ENCODE measurements around the gene LRFN3. TPM values are rescaled to one million over a fixed set of nuclear protein-coding genes. Genes with fewer than 3 reads are reported as not detected.
A peak's percentile ranks its signal among the peaks of the same experiment; 100 is the strongest.
"Not testable (repeated sequence)": the region's sequence is repeated elsewhere in the genome, so short reads cannot be mapped to it uniquely, and the experiment has no call there.

The LRFN3 gene
- total RNA-seq, 1 donor from 2014 or later = 10.8 TPM

DNA sequence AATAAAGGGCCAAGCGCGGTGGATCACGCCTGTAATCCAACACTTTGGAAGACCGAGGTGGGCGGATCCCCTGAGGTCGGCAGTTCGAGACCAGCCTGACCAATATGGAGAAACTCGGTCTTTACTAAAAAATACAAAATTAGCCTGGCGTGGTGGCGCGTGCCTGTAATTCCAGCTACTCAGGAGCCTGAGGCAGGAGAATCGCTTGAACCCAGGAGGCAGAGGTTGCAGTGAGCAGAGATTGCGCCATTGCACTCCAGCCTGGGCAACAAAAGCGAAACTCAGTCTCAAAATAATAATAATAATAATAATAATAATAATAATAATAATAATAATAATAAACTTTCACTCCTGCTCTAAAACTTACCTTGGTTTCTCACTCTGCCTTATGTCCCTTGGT, 25.8 kb upstream of the LRFN3 start:
- H3K27ac Mint-ChIP-seq; intact Hi-C loops (cut with micrococcal nuclease); H3K27me3 Mint-ChIP-seq (ENCODE audit: low read depth); H3K4me3 Mint-ChIP-seq (ENCODE audit: low read depth); H3K9me3 Mint-ChIP-seq; H3K36me3 Mint-ChIP-seq (ENCODE audit: low read depth); DNase-seq (ENCODE audit: low spot score): not testable (repeated sequence)
- peaks cover 11% of the 10 kb centered on the region for H3K4me1 Mint-ChIP-seq (ENCODE audit: low read depth)

DNA sequence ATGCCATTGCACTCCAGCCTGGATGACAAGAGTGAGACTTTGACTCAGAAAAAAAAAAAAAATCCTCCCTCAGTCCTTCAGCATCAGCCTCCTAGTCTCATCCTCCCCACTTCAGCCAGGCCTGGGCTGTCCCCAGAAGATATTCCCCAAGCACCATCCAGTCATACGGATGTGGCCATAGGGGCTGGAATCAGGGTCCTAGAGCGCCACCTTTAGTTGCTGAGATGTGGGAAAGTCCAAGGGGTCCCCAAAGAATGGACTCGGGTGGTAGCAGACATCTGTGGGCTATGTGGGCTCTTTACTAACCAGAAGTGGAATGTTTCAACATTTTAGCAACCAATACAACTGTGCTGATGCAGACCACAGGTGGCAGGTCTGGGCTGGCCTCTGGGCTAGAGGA, 25.0 kb upstream of the LRFN3 start:
- Mint-ChIP-seq H3K27me3 (ENCODE audit: low read depth) (no peaks in the 10 kb centered on the region), H3K36me3 (ENCODE audit: low read depth) (no peaks in the 10 kb centered on the region), H3K27ac (no peak overlapping the region), H3K9me3 (no peaks in the 10 kb centered on the region), H3K4me3 (ENCODE audit: low read depth) (no peak overlapping the region), H3K4me1 (ENCODE audit: low read depth) (peaks cover 11% of the 10 kb centered on the region)
- no peak for DNase-seq (ENCODE audit: low spot score)
- intact Hi-C loops (cut with micrococcal nuclease) = no loop called here

DNA sequence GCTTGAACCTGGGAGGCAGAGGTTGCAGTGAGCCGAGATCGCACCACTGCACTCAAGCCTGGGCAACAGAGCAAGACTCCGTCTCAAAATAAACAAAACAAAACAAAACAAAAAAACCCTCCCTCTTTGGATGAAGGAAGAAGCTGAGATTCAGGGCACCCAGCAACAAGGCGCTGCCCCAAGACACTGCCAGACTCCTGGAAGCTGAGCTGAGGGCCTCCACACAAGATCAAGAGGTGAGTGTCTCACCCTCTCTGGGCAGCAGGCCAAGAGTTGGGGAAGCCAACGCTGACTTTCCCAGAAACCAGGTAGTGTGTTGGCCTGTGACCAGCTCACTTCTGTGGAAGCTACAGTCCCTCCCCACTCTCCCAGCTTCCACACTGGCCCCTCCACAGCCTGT, 24.4 kb upstream of the LRFN3 start:
- Mint-ChIP-seq H3K4me1 (ENCODE audit: low read depth) (peaks cover 11% of the 10 kb centered on the region), H3K27ac (no peak overlapping the region), H3K27me3 (ENCODE audit: low read depth) (no peaks in the 10 kb centered on the region), H3K4me3 (ENCODE audit: low read depth) (no peak overlapping the region), H3K36me3 (ENCODE audit: low read depth) (no peaks in the 10 kb centered on the region), H3K9me3 (no peaks in the 10 kb centered on the region)
- no peak for DNase-seq (ENCODE audit: low spot score)
- intact Hi-C loops (cut with micrococcal nuclease) = no loop called here

DNA sequence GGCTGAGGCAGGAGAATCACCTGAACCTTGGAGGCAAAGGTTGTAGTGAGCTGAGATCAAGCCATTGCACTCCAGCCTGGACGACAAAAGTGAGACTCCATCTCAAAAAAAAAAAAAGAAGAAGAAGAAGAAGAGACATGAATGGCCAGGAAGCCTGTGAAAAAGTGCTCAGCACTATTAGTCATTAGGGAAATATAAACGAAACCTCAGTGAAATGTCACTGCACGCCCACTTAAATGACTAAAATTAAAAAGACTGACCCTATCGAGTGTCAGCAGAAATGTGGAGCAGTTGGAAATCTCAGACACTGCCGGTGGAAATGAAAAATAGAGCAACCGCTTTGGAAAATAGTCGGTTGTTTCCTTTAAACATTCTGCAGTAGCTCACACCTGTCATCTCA, 22.6 kb upstream of the LRFN3 start:
- no peaks in the 10 kb centered on the region for H3K9me3 Mint-ChIP-seq
- intact Hi-C loops (cut with micrococcal nuclease) = no loop called here
- H3K27me3 Mint-ChIP-seq (ENCODE audit: low read depth) = no peaks in the 10 kb centered on the region
- peaks cover 9% of the 10 kb centered on the region for H3K4me1 Mint-ChIP-seq (ENCODE audit: low read depth)
- no peak overlapping the region for H3K4me3 Mint-ChIP-seq (ENCODE audit: low read depth)
- no peak overlapping the region for H3K27ac Mint-ChIP-seq
- H3K36me3 Mint-ChIP-seq (ENCODE audit: low read depth) = no peaks in the 10 kb centered on the region
- DNase-seq (ENCODE audit: low spot score) = no peak

DNA sequence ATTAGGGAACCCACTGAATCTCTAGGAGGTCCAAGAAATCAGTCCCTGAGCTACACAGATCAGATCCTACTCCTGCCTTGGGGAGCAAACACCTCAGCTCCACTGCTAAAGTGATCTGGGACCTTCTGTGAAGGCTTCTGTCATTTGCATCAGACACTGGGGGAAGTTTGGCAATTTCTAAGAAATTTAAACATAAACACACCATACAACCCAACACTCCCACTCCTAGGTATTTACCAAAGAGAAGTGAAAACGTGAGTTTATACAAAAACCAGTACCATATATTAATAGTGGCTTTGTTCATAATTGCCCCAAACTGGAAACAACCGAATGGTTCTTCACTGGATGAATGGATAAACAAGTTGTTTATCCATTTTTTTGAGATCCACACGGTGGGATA, 20.7 kb upstream of the LRFN3 start:
- Mint-ChIP-seq H3K27me3 (ENCODE audit: low read depth) (no peaks in the 10 kb centered on the region), H3K27ac (no peak overlapping the region), H3K9me3 (no peaks in the 10 kb centered on the region), H3K4me1 (ENCODE audit: low read depth) (peaks cover 2% of the 10 kb centered on the region), H3K4me3 (ENCODE audit: low read depth) (no peak overlapping the region), H3K36me3 (ENCODE audit: low read depth) (no peaks in the 10 kb centered on the region)
- no peak for DNase-seq (ENCODE audit: low spot score)
- intact Hi-C loops (cut with micrococcal nuclease) = no loop called here

DNA sequence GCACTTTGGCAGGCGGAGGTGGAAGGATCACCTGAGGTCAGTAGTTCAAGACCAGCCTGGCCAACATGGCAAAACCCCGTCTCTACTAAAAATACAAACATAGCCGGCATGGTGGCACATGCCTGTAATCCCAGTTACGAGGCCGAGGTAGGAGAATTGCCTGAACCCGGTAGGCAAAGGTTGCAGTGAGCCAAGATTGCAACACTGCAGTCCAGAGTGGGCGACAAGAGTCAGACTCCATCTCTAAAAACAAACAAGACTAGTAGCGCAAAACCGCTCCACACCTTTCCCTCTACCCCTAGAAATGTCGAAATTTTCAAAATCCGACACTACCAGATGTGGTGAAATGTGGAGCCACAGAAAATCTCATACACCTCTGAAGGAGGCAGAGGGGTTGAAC, 16.9 kb upstream of the LRFN3 start:
- H3K27ac Mint-ChIP-seq = no peak overlapping the region
- no peaks in the 10 kb centered on the region for H3K9me3 Mint-ChIP-seq
- no peak overlapping the region for H3K4me3 Mint-ChIP-seq (ENCODE audit: low read depth)
- H3K4me1 Mint-ChIP-seq (ENCODE audit: low read depth) = peaks cover 2% of the 10 kb centered on the region
- no peak for DNase-seq (ENCODE audit: low spot score)
- H3K36me3 Mint-ChIP-seq (ENCODE audit: low read depth) = no peaks in the 10 kb centered on the region
- intact Hi-C loops (cut with micrococcal nuclease) = no loop called here
- H3K27me3 Mint-ChIP-seq (ENCODE audit: low read depth) = peaks cover 5% of the 10 kb centered on the region

DNA sequence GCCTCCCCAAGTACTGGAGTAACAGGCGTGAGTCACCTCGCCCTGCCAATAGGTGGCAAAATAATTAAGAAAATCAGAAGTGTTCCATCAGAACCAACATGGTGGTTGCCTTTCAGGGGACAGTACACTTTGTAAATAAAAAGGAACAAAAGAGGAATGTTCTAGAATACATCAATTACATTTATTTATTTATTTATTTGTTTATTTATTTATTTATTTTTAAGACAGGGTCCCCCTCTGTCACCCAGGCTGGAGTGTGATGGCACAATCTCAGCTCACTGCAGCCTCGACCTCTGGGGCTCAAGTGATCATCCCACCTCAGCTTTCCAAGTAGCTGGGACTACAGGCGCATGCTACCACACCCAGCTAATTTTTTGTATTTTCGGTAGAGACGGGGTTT, 15.2 kb upstream of the LRFN3 start:
- Mint-ChIP-seq H3K9me3 (peaks cover 11% of the 10 kb centered on the region), H3K4me3 (ENCODE audit: low read depth) (no peak overlapping the region), H3K27me3 (ENCODE audit: low read depth) (peaks cover 8% of the 10 kb centered on the region), H3K27ac (no peak overlapping the region), H3K36me3 (ENCODE audit: low read depth) (peaks cover 7% of the 10 kb centered on the region), H3K4me1 (ENCODE audit: low read depth) (no peaks in the 10 kb centered on the region)
- DNase-seq (ENCODE audit: low spot score) = no peak
- intact Hi-C loops (cut with micrococcal nuclease) = no loop called here

DNA sequence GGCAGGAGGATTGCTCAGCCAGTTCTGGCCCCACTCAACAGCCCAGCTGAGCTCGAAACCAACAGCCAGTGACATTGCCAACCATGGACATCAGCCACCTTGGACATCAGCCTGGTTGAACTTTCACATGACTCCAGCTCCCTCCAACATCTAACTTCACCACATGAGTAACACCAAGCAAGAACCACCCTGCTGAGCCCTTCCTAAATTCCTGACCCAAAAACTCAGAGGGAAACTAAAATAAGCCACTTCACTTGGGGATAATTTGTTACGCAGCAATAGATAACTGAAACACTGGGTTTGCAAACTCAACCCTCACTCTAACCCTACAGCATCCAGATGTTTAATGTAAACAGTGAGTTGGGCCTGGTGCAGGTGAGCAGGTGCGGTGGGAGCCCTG, 10.7 kb upstream of the LRFN3 start:
- H3K9me3 Mint-ChIP-seq = peaks cover 15% of the 10 kb centered on the region
- H3K4me3 Mint-ChIP-seq (ENCODE audit: low read depth) = no peak overlapping the region
- H3K27ac Mint-ChIP-seq = no peak overlapping the region
- intact Hi-C loops (cut with micrococcal nuclease) = no loop called here
- peaks cover 8% of the 10 kb centered on the region for H3K27me3 Mint-ChIP-seq (ENCODE audit: low read depth)
- H3K4me1 Mint-ChIP-seq (ENCODE audit: low read depth) = peaks cover 8% of the 10 kb centered on the region
- peaks cover 10% of the 10 kb centered on the region for H3K36me3 Mint-ChIP-seq (ENCODE audit: low read depth)
- no peak for DNase-seq (ENCODE audit: low spot score)

DNA sequence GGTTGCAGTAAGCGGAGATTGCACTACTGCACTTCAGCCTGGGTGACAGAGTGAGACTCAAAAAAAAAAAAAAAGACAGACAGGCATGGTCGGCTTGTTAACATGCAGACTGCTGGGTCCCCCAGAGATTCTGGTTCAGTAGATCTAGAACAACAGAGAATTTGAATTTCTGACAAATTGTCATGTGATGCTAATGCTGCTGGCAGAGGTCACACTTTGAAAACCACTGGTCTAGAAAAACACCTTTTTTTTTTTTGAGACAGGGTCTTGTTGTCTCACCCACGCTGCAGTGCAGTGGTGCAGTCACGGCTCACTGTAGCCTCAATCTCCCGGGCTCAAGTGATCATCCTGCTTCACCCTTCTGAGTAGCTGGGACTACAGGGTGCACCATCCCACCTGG, 7.7 kb upstream of the LRFN3 start:
- H3K4me1 Mint-ChIP-seq (ENCODE audit: low read depth) = peaks cover 21% of the 10 kb centered on the region
- no peak overlapping the region for H3K4me3 Mint-ChIP-seq (ENCODE audit: low read depth)
- intact Hi-C loops (cut with micrococcal nuclease) = no loop called here
- H3K9me3 Mint-ChIP-seq = peaks cover 15% of the 10 kb centered on the region
- H3K27me3 Mint-ChIP-seq (ENCODE audit: low read depth) = peaks cover 5% of the 10 kb centered on the region
- peaks cover 10% of the 10 kb centered on the region for H3K36me3 Mint-ChIP-seq (ENCODE audit: low read depth)
- no peak for DNase-seq (ENCODE audit: low spot score)
- no peak overlapping the region for H3K27ac Mint-ChIP-seq

DNA sequence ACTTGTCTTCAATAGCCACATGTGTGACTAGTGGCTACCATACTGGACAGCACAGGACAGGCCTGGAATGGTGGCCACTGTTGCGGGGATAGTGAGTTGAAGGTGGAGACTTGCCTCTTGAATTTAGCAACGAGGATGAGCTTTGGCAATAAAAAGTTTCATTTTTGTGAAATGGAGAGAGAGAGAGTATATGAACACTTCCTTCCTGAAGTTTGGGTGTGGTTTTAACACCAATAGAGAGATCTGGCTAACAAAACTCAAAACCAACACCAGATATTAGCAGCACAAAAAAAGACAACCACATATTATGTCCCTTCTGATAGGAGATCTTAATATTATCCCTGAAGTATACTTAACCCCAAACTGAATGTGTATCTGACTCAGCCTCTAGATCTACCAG, 6.3 kb upstream of the LRFN3 start:
- H3K27me3 Mint-ChIP-seq (ENCODE audit: low read depth) = peaks cover 3% of the 10 kb centered on the region
- peaks cover 15% of the 10 kb centered on the region for H3K9me3 Mint-ChIP-seq
- peaks cover 10% of the 10 kb centered on the region for H3K36me3 Mint-ChIP-seq (ENCODE audit: low read depth)
- peaks cover 21% of the 10 kb centered on the region for H3K4me1 Mint-ChIP-seq (ENCODE audit: low read depth)
- intact Hi-C loops (cut with micrococcal nuclease) = loop anchor here (5.0 kb wide), 1 partner anchor 283 kb away; the partner anchor contains the start of gene COX6B1
- DNase-seq (ENCODE audit: low spot score) = no peak
- H3K27ac Mint-ChIP-seq = peak overlapping the region; percentile 90
- peak overlapping the region; percentile 62 for H3K4me3 Mint-ChIP-seq (ENCODE audit: low read depth)

DNA sequence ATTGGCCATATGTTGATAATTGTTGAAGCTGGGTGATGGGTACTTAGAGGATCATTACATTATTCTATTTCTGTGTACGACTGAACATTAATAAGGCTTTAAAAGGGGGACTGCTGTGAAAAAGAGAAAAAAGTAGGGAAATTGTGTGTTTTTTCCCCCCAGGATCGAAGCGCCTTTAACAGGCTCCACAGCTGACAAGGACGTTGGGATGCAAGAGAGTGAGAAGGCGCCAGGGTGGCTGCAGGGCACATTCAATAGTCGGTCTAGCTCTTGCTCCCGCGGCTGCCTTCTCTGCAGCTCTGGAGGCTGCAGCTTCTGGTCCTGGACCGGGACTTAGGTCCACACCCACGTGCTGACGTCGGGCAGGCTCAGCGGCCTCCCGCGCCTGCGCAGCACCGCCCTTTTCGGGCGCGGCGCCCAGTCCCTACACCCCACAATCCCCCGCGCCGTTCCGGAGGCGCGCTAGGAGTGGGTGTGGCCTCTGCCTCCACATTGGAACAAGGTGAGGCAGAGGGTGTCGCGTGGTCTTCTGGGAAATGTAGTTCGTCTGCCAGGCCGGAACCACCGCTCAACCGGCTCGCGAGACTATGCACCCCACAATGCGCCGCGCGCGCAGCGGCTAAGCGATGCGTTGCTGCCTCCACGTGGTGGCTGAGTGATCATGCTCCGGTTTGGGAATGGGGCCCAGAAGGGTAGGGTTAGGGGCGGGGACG, 4.9 kb upstream of the LRFN3 start:
- Mint-ChIP-seq H3K9me3 (peaks cover under 1% of the 10 kb centered on the region), H3K27ac (peak overlapping the region; percentile 76), H3K36me3 (ENCODE audit: low read depth) (peaks cover under 1% of the 10 kb centered on the region)

DNA sequence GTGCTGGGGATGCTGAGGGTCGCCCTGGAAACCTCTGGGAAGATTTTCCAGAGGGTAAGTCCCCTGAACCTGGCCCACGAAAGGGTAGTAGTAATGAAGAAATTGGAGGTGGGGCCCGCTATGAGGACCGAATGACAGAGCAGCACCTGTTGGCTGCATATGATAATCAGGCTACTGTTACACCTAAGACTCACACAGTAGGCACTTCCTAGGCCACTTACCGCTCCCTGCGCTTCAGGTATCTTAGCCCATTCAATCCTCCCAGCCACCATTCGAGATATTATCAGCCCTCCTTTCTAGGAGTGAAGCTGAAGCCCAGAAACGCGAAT, 4.3 kb upstream of the LRFN3 start:
- Mint-ChIP-seq H3K27ac (peak overlapping the region; percentile 47), H3K9me3 (no peaks in the 10 kb centered on the region), H3K27me3 (ENCODE audit: low read depth) (no peaks in the 10 kb centered on the region), H3K4me3 (ENCODE audit: low read depth) (peak overlapping the region; percentile 51), H3K36me3 (ENCODE audit: low read depth) (no peaks in the 10 kb centered on the region), H3K4me1 (ENCODE audit: low read depth) (peaks cover 24% of the 10 kb centered on the region)
- DNase-seq (ENCODE audit: low spot score) = no peak
- intact Hi-C loops (cut with micrococcal nuclease) = loop anchor here (1.0 to 5.0 kb wide), 7 partner anchors 33 to 285 kb away; partner anchors contain the start of genes COX6B1 and PROSER3

More for the DNA sequence above, 4.9 kb upstream of the LRFN3 start:
- peak overlapping the region; percentile 70 for H3K4me3 Mint-ChIP-seq (ENCODE audit: low read depth)
- H3K27me3 Mint-ChIP-seq (ENCODE audit: low read depth) = no peaks in the 10 kb centered on the region
- DNase-seq (ENCODE audit: low spot score) = peak; percentile 100
- intact Hi-C loops (cut with micrococcal nuclease) = loop anchor here (1.0 to 5.0 kb wide), 7 partner anchors 32 to 284 kb away; partner anchors contain the start of genes COX6B1 and PROSER3
- H3K4me1 Mint-ChIP-seq (ENCODE audit: low read depth) = peaks cover 24% of the 10 kb centered on the region

DNA sequence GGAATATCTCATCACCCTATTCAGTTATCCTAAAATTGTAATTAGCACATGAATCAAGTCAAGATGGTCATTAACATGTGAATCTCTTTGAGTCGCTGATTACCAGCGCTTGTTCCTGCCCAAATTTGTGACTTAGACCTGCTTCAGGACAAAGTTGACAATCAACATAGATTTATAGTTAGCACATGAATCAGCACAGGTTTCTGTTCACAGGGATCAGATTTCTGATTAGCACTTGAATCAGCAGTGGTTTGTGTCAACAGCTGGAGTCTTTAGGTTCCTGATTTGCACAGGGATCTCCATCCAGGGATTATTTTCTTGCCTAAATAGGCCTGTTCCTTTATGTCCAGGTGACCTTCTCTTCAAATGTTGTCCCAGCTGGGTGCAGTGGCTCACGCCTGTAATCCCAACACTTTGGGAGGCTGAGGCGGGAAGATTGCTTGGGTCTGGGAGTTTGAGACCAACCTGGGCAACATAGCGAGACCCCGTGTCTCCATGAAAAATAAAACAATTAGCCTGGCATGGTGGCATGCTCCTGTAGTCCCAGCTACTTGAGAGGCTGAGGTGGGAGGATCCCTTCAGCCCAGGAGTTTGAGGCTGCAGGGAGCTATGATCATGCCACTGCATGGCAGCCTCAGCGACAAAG, 3.8 kb upstream of the LRFN3 start:
- Mint-ChIP-seq H3K9me3 (no peaks in the 10 kb centered on the region), H3K27me3 (ENCODE audit: low read depth) (no peaks in the 10 kb centered on the region), H3K27ac (no peak overlapping the region), H3K4me1 (ENCODE audit: low read depth) (peaks cover 24% of the 10 kb centered on the region), H3K36me3 (ENCODE audit: low read depth) (no peaks in the 10 kb centered on the region), H3K4me3 (ENCODE audit: low read depth) (no peak overlapping the region)
- DNase-seq (ENCODE audit: low spot score) = no peak
- intact Hi-C loops (cut with micrococcal nuclease) = loop anchor here (5.0 kb wide), 1 partner anchor 285 kb away; the partner anchor contains the start of gene COX6B1
